CD4-positive, alpha-beta T cell treated with Interleukin-6 for 4 hours (primary cell): ENCODE results near the gene PPP1R8.

Source experiments
- DNase-seq: peaks from one replicate; pipeline ENCODE4 v3.0.0-alpha.2; 2020; ENCODE audit warnings: mixed read lengths

Gene PPP1R8

DNA sequence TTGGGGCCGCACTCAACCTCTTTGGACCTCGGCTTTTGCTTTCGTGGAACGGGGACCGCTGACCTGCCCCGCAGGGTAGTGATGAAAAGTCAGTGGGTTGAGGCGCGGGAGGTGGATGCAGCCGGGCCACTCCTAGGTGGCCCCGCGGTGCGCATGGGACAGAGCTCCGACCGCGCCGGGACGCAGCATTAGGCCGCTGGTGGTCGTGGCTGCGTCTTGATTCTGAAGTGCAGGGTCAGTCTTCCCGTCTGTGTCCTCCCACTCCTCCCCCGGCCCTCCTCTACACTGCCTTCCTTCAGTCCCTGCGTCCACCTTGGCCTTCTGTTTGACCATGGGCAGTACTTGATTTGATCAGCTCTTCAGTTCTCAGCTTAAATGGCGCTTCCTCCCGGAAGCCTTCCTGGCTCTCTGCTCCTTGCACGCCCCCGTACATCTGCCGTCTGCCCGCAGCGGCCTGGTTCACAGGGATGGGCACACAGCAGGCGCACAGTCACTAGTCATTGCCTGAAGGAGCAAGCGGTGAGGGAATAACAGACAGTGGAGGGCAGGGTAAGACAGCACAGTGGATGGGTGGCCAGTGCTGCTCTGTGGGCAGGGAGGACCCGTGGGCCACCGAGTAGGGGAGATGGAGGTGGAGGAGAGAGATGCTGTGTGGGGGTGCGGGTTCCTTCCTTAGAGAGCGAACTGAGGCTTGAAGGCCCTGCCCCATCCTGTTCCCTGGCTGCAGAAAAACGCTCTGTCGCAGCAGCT, 42.4 kb downstream of the PPP1R8 start:
- DNase-seq: peak; percentile 58

DNA sequence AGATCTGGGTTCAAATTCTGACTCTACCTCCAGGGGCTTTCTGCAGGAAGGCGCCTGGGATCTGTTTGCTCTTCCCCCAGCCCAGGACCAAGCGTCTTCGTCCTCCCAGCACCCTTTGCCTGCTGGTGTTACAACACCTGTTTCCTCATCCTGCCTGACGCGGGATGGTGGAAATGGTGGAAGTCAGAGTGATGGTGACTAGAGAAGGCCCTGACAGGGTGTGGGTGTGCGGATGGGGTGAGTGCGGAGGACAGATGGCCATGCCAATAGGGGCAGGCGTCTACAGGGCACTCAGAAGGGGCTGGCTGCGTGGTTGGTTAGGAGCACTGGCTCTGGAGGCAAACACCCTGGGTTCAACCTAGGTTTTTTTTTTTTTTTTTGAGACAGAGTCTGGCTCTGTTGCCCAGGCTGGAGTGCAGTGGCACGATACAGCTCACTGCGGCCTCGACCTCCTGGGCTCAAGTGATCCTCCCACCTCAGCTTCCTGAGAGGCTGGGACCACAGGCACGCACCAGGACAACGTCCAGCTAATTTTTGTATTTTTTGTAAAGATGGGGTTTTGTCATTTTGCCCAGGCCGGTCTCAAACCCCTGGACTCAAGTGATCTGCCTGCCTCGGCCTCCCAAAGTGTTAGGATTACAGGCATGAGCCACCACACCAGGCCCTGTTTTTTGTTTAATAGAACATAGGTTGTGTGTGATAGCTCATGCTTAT, 43.2 kb downstream of the PPP1R8 start:
- peak; percentile 27 for DNase-seq

DNA sequence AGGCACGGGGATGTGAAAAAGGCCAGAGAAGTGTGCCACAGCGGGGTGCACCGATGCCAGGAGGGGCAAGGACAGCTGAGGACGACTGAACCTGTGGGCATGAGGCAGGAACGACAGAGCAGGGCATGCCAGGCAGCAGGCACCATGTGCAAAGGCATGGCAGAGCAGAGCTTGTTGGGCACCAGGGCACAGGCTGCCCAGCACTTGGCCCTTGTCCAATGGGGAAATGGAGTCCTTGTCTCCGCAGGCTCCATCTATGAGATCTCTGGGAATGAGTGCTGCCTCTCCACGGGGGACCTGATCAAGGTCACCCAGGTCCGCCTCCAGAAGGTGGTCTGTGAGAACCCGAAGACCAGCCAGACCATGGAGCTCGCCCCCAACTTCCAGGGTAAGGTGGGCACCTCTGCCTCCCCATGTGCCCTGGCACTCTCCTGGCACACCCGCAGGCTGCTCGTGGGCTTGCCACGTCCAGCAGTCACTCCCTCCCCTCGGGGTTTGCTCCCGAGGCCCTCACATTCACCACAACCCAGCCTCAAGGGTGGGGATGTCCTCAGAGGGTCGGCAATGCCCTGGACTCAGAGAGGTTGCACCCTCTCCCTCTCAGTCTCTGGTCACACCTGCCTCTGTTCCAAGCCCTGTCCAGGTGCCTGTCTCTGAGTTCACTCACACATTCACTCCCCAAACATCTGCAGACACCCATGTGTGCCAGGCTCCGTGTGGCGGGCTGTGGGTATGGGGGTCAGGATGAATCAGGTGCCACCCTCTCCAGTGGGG, 45.9 kb downstream of the PPP1R8 start:
- DNase-seq: no peak

DNA sequence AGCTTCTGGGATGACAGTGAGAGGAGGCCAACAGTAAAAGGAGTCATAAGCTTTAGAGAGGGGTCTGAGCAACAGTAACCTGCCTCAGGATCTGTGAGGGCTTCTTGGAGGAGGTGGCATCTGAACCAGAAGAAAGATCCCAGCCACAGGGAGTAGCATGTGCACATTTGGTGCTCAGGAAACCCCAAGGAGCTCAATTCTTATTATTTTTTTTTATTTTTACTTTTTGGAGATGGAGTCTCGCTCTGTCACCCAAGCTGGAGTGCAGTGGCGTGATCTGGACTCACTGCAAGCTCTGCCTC, 46.5 kb downstream of the PPP1R8 start:
- no peak for DNase-seq

DNA sequence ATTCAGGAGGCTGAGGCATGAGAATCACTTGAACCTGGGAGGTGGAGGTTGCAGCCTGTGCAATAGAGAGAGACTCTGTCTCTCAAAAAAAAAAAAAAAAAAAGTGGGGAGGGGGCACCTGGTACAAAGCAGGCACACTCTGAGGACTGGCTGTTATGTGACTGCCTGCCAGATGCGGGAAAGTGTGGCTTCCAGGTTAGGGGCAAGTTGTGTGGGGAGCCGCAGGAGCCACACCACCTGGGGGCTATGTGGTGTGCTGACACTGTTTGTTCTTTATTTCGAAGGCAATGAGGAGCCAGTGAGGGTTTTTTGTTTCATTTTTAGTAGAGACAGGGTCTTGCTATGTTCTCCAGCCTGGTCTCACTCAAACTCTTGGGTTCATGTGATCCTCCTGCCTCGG, 47.5 kb downstream of the PPP1R8 start:
- no peak for DNase-seq

DNA sequence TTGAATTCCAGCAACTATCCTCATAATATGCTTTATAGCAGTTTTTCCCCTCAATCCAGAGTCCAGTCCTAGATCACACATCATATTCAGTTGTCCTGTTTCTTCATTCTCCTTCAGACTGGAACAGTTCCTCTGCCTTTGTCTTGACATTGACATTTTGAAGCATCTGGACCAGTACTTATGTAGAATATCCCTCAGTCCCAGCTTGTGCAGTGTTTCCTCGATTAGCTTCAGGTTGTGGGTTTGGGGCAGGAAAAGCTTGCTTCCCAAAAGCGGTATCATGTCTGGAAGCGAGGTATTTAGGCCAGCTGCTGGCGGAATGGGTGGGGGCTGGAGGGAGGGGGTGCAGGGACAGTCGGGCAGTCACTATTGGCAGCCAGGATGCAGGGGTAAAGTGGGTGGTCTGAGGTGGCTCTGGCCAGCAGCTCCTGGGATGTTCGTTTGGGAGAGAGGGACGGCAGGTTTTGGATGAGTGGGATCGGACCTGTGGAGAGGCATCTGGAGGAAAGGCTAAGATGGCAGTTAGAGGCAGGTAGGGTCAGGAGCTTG, 48.3 kb downstream of the PPP1R8 start:
- DNase-seq: no peak

DNA sequence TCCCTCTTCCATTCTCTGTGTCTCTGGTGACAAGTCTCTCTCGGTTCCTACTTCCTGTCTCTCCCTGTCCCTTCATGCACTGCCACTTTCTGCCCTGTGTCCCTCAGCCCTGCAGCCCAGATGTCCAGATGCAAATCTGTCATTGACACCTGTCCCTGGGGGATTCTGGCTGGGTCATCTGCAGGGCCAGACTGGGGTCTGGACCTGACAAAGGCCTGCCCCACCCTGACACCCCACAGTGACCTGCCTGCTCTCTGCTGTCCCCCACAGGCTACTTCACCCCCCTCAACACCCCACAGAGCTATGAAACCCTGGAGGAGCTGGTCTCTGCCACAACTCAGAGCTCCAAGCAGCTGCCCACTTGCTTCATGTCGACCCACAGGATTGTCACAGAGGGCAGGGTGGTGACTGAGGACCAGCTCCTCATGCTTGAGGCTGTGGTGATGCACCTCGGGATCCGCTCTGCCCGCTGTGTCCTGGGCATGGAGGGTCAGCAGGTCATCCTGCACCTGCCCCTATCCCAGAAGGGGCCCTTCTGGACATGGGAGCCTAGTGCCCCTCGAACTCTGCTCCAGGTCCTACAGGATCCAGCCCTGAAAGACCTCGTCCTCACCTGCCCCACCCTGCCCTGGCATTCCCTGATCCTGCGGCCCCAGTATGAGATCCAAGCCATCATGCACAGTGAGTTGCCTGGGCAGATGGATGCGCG, 48.9 kb downstream of the PPP1R8 start:
- DNase-seq: no peak

DNA sequence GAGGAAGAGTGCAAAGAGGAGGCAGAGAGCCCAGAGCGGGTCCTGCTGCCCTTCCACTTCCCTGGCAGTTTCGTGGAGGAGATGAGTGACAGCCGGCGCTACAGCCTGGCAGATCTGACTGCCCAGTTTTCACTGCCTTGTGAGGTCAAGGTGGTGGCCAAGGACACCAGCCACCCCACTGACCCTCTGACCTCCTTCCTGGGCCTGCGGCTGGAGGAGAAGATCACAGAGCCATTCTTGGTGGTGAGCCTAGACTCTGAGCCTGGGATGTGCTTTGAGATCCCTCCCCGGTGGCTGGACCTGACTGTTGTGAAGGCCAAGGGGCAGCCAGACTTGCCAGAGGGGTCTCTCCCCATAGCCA, 51.9 kb downstream of the PPP1R8 start:
- no peak for DNase-seq

DNA sequence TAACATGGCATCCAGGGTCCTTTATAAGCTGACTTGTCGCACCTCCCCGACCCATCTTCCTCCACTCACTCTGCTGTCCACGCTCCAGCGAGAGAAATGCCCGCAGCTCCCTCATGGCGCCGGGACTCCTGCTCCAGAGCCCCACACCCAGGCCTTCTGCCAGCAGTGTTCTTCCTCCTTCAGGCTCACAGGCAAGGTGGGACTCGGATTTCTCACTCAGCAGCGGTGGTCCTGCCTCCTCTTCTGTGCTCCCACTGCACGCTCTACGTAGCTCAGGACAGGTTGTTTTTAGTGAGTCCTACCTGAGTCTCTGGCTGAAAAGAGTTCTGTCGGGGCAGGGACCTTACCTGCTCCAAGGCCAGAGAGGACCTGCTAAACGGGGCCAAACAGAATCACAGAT, 53.0 kb downstream of the PPP1R8 start:
- no peak for DNase-seq

DNA sequence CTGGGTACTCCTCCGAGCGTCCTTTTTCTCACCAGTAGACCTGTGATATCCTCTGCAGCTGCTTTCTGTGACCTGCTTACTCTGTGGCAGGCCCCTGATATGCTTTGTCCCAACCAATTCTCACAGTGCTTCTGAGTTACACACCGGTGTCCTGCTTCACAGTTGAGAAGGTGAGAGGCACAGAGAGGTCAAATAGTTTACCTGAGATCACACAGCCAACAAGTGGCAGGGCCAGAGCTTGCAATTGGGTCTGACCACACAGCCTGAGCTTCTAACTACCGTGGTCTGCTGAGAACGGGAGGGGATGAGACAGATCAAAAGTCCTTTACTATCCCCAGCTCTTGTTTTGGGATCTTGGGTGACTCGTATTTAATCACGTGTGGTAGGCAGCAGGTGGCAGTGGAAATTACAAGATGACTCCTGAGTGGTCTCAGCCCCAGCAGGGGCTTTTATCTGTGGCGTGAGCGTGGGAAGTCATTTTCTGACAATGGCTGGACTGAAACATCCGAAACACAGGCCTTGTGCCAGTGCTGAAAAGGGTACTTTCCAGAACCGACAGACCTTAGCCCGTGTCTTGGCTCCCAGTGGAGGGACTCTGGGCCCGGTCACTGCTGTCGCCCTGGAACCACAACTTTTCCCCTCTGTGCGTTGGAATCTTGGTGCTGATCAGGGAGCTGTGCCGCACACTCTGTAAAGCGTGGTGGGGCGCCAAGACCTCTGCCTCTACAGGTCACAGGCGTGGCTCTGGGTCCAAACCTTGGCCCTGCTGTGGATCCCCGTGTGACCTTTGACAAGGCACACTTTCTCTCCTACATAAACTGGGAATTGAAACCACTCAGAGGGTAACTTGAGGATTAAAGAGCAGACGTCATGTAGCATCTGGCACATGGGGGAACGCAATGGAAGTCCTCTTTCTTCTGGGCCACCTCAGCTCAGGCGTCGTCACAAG, 53.7 kb downstream of the PPP1R8 start:
- DNase-seq: no peak

DNA sequence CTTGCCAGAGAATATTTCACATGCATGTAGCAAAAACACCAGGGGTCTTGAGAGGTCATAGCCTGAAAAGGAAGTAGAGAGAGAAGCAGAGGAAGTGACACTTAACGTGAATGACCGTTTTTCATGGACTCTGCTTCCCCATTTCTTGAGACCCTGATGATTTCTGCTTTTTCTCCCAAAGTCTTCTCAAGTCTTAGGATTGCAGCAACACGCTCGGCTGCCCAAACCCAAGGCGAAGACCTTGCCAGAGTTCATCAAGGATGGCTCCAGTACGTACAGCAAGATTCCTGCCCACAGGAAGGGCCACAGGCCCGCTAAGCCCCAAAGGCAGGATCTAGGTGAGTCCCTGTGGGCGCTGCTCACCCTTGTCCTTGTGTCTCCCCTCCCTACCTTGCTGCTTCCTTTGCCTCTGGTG, 54.5 kb downstream of the PPP1R8 start:
- no peak for DNase-seq

DNA sequence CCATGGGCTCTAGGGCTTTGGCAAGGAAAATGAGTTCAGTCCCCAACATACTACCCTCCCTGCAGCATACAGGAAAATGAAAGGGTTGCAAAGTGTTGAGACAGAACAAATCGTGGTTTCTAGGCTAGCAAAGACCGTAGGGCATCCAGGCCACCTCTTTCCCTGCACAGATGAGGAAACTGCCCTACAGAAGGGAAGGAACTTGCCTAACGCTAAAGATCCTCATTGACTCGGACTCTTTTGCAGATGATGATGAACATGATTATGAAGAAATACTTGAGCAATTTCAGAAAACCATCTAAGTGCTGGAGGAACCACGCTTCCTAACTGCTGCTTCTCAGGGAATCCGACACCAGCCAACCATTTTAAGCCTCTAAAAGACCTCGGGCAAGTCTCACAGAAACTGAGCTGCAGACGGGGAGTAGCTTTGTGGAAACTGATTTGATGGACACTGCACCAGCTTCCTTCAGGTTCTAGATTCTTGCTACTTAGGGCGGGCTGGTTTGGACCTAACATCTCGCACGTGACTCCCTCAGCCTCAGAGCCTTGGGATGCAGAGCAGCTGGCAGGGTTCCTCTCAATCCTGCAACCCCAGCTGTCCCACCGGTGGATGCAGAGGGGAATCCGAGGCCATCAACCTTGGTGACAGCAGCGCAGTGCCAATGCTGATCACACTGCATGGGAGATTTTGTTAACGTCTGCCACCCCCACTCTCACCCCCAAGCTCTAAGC, 55.2 kb downstream of the PPP1R8 start:
- DNase-seq: no peak

DNA sequence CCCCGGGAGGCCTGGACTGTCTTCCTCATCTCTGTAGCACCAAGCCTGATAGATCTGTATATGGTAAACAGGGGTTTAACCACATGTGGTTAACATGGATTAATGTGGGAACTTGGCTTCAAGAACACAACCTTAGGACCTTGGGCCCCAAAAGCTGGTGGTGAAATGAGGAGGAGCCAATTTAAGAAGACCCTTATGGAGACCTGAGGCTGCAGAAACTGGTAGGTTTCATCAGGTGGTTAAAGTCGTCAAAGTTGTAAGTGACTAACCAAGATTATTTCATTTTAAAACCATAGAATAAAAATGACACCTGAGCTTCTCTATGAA, 55.7 kb downstream of the PPP1R8 start:
- DNase-seq: no peak

DNA sequence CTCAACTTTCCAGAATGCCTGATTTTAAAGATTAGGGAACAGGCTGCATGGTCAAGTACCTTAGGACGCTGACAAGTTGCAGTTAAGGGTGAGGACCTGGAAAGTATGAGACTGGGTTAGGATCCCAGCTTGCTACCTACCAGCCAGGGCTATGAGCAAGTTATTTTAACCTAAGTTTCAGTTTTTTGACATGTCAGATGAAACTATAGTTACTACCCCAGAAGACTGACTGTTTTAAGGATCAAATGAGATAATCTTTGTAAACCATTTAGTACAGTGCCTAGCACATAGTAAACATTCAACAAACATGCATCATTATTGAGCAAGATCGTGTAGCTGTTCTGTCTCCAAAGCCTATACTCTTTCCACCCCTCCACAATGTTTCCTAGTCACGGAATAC, 56.2 kb downstream of the PPP1R8 start:
- no peak for DNase-seq

DNA sequence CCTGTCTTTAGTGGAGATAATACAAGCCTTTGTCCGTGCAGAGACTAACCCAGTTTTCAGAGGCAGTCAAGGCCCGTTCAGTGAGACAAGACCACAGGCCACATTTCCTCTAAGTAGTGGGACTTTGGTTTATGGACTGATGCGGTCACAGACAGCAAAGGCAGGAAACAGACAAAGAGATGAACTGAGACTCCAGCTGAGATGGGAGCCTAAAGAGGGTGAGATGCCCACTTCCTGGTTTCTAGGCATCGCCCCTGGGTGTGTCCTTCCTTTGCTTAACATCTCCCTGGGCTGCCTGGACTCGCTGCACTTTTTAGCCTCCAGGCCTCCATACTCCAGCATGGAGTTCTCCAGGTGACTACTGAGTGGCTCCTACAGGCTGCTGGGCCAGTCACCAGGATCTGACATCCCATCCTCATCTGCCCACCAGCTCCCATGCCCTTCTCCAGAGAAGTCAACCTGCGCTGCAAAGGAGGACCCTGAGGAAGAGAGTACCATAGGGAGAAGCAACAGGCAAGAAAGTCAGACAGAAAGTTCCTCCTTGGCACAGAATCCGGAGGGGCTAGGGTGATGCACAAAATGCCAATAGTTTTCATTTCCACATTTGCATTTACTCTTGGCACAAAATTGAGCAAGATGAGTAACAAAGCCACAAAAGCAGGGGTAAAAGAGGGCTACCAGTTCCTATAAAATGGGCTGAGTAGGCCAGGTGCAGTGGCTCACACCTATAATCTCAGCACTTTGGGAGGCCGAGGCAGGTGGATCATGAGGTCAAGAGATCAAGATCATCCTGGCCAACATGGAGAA, 56.8 kb downstream of the PPP1R8 start:
- peak; percentile 67 for DNase-seq

DNA sequence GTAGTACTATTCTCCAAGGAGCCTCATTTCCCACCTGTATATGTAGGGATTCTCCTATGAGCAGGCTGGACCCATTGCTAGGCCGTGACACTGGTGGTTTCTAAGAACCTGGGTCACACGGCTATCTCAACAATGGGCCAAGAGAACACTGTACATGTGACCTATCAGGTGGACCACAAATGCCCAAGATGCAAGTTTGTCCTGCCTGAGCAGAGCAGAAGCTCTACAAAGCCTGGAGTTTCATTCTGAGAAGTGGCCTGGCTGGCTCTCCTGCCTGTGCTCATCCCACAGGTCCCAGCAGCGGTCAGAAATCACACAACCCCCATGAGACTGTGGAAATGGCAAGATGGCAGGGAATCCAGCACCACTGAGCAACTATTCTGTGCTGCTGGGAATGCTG, 58.9 kb downstream of the PPP1R8 start:
- no peak for DNase-seq

DNA sequence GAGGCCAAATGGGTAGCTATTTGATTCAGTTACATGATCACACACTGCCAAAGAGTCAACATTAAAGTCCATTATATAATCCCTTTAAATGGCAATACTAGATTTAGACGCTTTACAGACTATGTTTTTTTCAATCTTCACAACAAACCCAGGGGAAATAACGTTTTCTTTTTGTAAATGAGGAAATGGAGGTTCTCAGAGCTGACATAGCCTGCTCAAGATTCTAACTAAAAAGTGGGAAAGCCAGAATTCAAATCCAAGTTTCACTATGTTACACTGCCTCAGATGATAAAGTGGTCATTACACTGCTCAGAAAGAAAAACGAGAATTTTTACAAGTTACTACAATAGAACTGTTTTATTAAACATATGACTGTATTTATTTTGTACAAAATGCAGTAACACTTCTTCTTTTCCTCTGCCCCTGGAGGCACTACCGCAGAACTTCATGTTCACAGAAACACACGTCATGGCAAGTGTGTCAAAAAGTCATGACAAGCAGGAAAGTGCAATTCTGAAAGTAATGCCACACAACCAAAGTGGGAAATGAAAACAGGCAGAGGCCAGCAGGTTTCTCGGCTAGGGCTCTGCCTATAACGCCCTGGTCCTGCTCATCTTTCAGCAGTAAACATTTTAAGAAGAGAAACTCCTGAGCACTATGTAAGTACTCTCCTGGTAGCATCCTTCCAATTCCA, 60.8 kb downstream of the PPP1R8 start:
- peak; percentile 51 for DNase-seq

DNA sequence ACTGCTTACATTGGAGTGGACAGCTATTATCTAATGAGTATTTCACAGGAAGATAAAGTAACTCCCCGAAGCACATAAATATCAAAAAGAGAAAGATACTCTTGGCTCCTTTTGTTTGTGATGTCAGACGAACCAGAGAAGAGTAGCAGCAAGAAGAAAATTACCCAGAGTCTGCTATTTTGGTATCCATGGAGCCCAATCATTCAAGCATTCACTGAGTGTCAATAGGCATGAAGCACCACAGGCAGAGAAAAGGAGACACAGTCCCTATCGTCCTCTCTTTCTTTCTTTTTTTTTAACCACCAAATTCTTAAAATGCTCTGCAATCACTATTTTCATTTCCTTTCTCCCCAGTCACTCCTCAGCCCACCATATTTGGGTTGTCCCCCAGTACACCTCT, 63.9 kb downstream of the PPP1R8 start:
- DNase-seq: no peak
